ENCODE measurements around the gene KCNK13.
A peak's percentile ranks its signal among the peaks of the same experiment; 100 is the strongest.
"Not testable (repeated sequence)": the region's sequence is repeated elsewhere in the genome, so short reads cannot be mapped to it uniquely, and the experiment has no call there.

The KCNK13 gene

GRCh38 chr14:90201344-90201743 lies 139.6 kb downstream of the KCNK13 start:
- no peak for DNase-seq

- no peak for DNase-seq
Observed at GRCh38 chr14:90204516-90204915, 142.7 kb downstream of the KCNK13 start.

GRCh38 chr14:90213099-90213748 lies 151.4 kb downstream of the KCNK13 start:
- no peak for DNase-seq

GRCh38 chr14:90228478-90228877 lies 166.7 kb downstream of the KCNK13 start:
- DNase-seq: peak; percentile 3

GRCh38 chr14:90229942-90230341 lies 168.1 kb downstream of the KCNK13 start:
- DNase-seq: not testable (repeated sequence)
